NCI-H2081 treated with DMSO at 0.1 percent for 48 hours (cell line): ENCODE data around the gene PTPRS.
A peak's percentile ranks its signal among the peaks of the same experiment; 100 is the strongest.

ENCODE experiments used
- DNase-seq: peaks from one replicate; lab custom pipeline; 2025; lab: John Stamatoyannopoulos, UW

PTPRS gene

DNA sequence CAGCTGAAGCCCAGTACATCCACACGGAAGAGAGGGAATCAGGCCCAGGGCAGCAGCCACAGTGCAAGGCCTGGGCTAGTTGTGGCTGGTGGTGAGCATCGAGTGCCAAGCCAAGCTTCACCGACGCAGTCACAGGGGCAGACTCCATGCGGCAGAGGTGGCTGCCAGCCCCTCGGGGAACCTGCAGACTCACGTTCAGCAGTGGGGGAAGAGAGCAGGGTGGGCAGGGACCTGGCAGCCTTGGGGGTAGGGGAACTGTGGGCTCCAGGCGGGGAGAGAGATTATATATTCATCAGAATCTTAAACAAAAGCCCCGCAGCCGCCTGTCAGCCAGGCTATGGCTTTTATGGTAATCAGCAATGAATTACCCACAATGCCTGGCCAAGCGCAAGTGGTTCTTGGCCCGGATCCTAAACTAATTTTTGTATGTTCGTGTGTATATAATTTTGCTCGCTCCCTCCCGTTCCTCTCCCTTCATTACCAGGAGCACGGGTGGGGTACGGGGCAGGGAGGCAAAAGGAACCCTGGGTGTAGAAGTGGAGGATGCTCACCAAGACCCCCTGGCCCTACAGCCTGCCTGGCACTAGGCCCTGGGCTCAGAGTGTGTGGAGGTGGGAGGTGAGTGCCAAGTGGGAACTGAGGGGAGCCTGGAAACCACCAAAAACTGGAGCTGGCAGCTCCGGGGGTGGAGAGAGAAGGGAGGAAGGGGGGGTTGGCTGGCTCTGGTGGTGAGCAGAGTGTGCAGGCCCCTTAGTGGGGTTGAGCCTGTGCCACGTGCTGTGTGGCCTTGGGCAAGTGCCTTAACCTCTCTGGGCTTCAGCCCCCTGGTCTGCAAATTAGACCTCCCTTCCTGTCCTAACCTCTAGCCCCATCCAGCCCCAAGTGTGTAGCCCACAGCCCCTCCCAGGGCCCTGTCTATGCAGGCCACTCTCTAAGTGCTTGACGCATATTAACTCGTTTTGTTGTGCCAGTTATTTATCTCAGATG, 31.9 kb downstream of the PTPRS start:
- DNase-seq, result peak; percentile 90

DNA sequence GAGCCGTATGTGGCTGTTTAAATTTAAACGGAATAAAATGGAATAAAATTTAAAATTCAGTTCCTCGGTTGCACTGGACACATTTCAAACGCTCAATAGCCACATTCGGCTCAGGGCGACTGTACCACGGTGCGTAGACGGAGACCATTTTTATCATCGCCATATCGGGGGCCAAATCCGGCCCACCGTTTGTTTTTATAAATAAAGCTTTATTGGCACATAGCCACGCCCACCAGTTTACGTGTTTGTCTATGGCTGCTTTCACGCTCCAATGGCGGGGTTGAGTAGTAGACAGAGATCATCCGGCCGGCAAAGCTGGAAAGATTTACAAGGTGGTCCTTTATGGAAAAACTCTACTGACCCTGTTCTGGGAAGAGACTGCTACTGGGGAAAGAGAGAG, 33.0 kb downstream of the PTPRS start:
- no peak for DNase-seq

DNA sequence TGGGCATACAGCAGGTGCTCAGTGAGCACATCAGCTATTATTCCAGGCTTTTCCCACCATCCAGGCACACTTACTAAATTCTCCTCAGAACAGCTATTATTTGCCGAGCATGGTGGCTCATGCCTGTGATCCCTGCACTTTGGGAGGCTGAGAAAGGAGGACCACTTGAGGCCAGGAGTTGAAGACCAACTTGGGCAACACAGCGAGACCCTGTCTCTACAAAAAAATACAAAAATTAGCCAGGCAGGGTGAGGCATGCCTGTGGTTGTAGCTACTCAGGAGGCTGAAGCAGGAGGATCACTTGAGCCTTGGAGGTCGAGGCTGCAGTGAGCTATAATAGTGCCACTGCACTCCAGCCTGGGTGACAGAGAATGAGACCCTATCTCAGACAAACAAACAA, 35.4 kb downstream of the PTPRS start:
- DNase-seq, result no peak

DNA sequence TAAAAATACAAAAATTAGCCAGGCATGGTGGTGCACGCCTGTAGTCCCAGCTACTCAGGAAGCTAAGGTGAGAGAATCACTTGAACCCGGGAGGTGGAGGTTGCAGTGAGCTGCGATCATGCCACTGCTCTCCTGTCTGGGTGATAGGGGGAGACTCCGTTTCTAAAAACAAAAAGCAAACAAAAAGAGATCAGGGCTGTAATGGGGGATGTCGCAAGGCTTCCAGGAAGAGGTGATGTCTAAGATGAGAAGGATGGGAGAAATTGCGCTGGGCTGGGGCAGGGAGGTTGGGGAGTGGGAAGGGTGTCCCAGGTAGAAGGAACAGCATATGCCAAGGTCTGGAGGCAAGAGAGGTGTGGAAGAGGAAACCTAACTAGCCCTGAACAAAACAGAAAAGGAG, 36.1 kb downstream of the PTPRS start:
- DNase-seq, result no peak

DNA sequence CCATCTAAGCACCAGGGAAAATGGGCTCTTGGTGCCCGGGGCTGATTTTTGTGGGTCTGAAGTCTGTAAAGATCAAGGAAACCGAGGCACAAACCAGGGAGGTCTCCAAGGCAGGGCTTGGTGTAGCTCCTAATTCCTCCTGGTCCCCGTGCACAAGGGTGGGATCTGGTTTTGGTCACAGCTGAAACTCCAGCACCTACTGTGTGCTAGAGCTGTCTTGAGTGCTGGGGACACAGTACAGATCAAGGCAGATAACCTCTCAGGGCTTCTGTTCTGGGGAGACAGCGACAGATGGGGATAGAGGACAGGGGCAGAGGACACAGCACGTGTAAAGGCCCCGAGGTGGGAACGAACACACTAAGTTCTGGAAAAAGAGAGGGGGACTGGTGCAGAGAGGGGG, 37.4 kb downstream of the PTPRS start:
- DNase-seq, result no peak

DNA sequence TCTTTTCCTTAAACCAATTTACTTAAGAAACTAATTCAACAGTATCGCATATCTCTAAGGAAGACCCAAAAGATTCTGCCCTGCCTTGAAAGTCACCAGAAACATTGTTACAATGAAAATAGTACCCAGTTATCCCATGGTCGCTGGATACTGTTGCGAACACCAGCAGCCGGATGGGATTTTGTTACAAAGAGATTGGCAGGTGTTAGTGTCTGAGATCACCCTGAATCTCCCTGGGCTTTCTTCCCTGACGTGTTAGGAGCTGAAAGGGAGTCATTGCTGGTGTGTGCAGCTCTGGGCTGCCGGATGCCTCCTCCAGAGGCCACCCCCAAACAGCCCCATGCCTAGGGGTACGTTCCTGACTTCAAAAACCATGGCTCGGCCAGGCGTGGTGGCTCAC, 38.2 kb downstream of the PTPRS start:
- no peak for DNase-seq

DNA sequence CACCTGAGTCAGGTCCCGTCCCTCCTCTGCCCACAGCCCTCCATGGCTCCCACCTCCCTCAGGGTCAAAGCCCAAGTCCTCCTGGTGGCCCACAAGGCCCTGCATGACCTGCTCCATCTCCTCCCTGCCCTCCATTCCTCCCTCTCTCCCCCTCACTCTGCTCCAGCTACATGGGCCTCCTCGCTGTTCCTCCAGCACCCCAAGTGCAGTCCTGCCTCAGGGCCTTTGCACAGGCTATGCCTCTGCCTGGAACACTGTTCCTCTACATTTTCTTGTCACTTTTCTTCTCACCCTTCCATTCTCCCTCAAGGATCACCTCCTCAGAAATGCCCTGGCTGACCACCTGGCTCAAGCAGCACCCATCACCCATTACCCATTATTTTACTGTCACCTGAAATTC, 41.5 kb downstream of the PTPRS start:
- no peak for DNase-seq

DNA sequence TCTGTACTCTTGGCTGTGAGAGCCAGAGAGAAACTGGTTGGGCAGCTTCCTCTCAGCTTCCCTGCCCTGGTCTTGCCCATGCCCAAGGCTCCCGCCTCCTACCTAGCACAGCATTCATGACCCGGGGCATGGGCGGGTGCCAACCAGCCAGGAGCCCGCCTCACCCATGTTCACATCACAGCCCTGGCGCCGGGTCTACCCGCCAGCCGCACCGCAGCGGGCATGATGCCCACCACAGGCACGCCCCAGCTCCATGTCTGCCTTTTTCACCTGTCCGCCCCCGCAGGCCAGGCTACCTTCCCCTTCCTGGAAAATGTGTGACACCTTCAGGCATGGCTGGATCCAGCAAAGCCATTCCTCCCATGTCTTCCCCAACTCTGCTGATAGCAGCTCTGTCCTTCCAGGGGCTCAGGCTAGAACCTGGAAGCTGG, 42.1 kb downstream of the PTPRS start:
- DNase-seq, result no peak

DNA sequence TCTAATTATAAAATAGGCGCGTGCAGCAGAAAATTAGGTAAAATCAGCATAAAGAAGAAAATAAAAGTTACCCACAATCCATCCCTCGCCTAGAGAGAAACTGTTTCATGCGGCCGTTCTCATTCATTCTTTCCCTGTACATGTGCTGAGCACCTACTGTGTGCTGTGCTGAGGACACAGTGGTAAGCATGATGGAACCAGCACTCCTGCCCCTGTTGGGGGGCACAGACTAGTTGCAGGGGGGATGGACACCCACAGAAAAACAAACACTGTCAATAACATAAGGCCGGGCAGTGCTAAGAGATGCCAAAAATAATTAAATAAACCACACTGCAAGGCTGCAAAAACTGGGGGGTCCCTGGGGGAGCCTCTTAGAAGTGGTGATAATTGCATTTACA, 43.3 kb downstream of the PTPRS start:
- no peak for DNase-seq

DNA sequence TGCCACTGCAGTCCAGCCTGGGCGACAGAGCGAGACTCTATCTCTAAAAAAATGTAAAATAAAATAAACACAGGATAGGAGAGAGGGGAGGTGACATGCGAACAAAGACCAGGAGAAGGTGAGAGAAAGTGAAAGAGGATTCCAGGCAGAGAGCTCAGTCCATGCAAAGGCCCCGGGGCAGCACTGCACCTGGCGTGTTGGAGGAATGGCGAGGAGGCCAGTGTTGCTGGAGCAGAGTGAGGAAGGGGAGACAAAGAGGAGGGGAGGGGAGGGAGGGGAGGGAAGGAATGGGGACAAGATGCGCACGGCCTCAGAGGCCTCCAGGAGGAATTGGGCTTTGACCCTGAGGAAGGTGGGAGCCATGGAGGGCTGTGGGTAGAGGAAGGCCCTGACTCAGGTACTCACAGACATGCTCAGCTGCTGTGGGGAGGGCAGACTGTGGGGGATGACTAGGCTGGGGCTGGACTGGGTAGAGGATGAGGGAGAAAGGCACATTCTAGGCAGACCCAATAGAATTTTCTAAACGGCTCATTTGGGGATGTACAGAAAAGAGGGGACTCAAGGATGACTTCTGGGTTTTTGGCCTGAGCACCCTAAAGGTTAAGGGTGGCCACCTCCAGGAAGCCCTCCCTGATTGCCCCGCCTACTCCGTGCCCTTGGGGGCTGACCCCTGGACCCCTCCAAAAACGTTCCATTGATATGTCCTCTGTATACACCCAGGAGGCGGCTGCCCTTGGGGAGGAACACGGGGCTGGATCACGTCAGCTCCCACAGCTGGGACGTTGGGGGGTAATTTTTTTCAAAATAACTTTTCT, 43.9 kb downstream of the PTPRS start:
- no peak for DNase-seq

DNA sequence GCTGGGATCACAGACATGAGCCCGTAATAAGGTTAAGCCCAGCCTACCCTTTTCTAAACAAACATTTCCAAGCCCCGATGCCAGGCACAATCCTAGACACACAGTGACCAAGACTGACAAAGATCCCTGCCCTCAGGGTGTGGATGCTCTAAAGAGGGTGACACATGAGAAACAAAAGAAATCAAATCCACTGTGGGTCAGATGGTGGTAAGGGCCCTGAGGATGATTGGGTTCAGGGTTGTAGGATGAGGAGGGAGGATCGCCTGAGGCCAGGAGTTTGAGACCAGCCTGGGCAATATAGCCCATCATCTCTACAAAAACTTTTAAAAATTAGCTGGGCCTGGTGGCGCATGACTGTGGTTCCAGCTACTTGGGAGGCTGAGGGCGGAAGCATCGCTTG, 44.6 kb downstream of the PTPRS start:
- DNase-seq, result no peak

DNA sequence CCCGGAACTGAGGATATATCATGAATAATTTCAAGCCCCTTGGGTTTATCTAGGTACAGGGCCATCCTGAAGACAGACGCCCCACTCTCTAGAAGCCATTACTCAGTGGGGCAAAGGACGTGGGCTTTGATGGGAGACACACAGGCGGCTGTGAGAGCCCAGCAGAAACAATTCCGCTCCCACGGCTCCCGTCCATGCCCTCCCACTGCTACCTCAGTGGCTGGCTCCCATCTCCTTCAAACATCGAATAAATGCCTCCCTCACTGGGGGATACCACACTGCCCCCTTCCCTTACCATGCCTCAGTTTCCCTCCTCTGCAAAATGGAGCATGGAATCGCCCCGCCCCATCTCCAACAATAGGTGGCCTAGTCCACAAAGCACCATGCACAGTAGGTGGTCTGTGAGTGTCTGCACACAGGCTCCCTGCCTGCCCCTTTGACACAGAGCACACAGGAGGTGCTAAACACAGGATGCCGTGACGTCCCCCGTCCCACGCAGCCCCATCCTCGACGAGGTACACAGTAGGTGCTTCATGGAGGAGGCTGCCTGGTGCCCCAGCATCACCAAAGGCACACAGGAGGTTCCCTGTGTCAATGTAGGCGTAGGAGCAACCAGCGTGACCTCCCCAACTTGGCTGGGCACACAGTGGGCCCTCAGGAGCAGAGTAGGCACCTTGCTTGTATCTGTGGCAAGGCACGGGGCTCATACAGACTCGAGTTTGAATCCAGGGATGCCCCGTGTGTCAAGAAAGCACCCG, 46.0 kb downstream of the PTPRS start:
- DNase-seq, result no peak

DNA sequence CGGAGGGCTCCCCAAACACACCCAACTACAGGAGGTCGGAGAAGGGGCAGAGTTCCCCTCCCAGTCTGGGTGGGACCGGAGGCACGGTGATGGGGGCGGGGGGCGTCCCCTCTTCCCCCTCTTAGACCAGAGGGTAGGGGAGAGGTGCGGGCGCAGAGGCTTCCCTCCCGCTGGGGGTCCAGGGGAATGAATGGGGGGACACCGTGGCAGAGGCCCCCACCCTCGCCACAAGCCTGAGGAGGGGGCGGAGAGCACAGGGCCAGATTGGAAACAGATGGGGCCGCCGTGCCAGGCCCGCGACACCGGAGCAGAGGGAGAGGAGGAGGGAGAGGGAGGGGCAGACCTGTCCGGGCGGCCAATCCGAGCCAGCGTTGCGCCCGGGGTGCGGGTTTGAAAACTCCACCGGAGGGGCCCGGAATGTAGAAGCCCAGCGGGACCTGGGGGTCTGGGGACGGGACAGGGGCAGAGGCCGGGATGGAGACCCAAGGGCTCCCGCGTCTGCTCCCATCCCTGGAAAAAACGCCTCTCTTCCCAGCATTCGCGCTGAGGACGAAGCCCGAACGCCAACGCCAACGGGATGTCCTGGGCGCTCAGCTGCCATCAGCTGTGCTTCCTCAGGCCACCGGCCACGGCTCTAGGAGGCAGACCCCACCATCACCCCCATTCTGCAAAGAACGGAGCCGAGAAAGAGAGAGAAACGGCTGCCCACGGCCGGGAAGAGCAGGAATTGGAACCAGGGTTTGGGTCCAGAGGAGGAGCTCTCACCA, 46.8 kb downstream of the PTPRS start:
- DNase-seq, result no peak

DNA sequence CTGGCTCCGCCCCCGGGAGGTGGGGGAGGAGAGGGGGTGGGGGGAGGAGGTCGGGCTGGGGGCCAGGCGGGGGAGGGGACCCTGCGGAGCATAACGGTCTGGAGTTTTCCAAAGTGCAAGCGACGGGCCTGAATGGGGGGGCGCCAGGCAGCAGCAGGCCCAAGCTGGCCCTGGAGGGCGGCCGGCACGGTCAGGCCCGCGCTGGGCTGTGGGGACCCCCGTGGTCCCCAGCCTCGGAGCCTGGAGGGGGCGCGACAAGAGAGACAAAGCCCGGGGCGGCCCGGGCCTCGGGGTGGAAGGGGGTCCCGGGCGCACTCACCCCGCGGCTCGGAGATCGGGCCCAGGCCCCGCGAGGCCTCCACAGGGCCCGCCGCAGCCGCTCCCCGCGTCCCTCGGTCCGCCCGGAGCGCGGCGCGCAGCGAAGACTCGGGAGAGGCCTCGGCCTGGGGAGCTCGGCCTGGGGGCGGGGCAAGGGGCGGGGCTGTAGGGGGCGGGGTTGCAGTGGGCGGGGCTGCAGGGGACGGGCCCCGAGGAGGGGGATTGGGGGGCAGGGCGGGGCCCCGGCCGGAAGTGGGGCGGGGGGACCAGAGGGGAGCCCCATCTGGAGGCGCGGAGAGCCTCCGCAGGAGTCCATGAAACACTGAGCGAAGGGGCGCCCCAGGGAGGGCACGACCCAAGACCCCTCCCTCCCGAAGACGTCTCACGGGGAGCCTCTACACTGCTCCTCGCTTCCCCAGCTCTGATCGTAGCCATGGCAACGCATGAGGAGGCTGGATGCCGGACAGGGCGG, 47.6 kb downstream of the PTPRS start:
- no peak for DNase-seq

DNA sequence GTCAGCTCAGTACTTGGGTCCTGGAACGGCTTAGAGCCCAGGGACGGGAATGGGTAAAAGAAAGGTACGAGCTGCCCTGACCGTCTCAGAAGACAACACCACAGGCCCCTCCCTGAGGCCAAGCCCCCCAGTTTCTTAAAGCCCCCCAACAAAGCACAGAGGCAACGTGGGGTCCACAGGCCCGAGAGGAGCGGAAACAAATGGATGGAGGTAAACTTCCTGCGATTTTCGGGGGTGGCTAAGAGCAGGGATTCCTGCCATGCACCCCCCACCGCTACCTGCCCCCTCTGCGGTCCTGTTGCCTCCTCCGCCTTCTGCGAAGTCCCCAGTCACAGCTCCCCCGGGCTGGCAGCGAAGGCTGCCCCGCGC, 48.2 kb downstream of the PTPRS start:
- no peak for DNase-seq

DNA sequence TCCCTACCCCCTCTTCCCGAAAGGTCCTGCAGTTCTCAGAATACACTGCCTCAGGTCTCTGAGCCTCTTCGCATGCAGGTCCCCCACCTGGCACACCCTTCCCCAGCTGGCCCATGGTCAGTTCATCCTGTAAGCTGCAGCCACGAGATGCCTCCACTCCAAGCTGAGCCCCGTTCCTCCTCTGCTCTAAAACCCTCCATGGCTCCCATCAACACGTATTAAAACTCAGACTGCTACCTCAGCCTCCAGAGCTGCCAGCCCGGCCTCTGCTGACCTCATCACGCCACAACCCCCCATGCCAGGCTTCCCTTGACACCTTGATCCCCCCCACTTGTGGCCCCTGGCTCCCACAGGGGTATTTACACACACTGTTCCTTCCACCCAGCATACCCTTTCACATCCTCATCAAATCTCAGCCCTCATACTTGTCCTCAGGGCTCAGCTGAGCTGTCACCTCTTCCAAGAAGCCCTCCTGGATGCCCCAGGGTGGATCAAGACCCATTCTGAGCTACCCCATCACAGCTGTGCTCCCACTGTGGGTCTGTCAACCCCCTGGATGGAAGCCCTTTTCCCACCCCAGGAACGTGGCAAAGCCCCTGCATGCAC, 48.9 kb downstream of the PTPRS start:
- DNase-seq, result no peak
